OCI-LY7 (cell line): ENCODE data around the gene MEI4. TPM values are rescaled to one million over a fixed set of nuclear protein-coding genes. Genes with fewer than 3 reads are reported as not detected.

Experiments
- BruUV-seq: library from RNA; stranded (reverse); fragments of 400-500 nt; replicated peaks from 2 replicates; lab custom pipeline; 2021; lab: Mats Ljungman, UMichigan
- CTCF ChIA-PET: fragments of 300-600 bp; sonication (Branson Sonifier 250); formaldehyde crosslinking; loops from one replicate; lab custom pipeline; 2022; ENCODE audit warnings: antibody characterized with exemption; ENCODE audit not compliant: unreplicated experiment; lab: Charles Lee
- POLR2A ChIA-PET: fragments of 300-600 bp; sonication (Branson Sonifier 250); formaldehyde crosslinking; loops from one replicate; lab custom pipeline; 2022; ENCODE audit warnings: antibody characterized with exemption; lab: Charles Lee
- DNase-seq: peaks from one replicate; pipeline ENCODE4 v3.0.0-alpha.2; 2015; ENCODE audit warnings: low spot score
- H2AFZ ChIP-seq: fragments of 200-600 bp; sonication (generic), shearing (Covaris generic); 2 replicates; pipeline ENCODE4 v1.6.1; 2014; ENCODE audit warnings: mild to moderate bottlenecking, antibody characterized with exemption, low read length, moderate library complexity
- H3K27ac ChIP-seq: fragments of 200-600 bp; sonication (generic); 2 replicates; pipeline ENCODE4 v1.5.1; 2014; ENCODE audit warnings: mixed run types, low read depth, mild to moderate bottlenecking, moderate library complexity, low read length, inconsistent platforms; ENCODE audit not compliant: poor library complexity, severe bottlenecking
- H3K36me3 ChIP-seq: fragments of 200-600 bp; sonication (generic); 2 replicates; pipeline ENCODE4 v1.6.1; 2014; ENCODE audit warnings: mild to moderate bottlenecking, antibody characterized with exemption, low read length, moderate library complexity, mixed read lengths; ENCODE audit not compliant: insufficient read depth
- H3K4me1 ChIP-seq: fragments of 200-600 bp; sonication (generic); 2 replicates; pipeline ENCODE4 v1.5.1; 2014; ENCODE audit warnings: mild to moderate bottlenecking, low read length; ENCODE audit not compliant: insufficient read depth, poor library complexity, severe bottlenecking
- H3K4me2 ChIP-seq: fragments of 200-600 bp; sonication (generic); 2 replicates; pipeline ENCODE4 v1.6.1; 2014; ENCODE audit warnings: mild to moderate bottlenecking, low read length
- H3K4me3 ChIP-seq: fragments of 200-600 bp; sonication (generic); 2 replicates; pipeline ENCODE4 v1.5.1; 2014; ENCODE audit warnings: mild to moderate bottlenecking, low read depth, low read length; ENCODE audit not compliant: poor library complexity, severe bottlenecking
- H3K79me2 ChIP-seq: fragments of 200-600 bp; sonication (generic); 2 replicates; pipeline ENCODE4 v1.6.1; 2016; ENCODE audit warnings: low read depth, mild to moderate bottlenecking, low read length, moderate library complexity, mixed read lengths; ENCODE audit not compliant: insufficient read depth
- H3K9me2 ChIP-seq: fragments of 200-600 bp; sonication (generic); 2 replicates; pipeline ENCODE4 v1.6.1; 2016; ENCODE audit warnings: mild to moderate bottlenecking, low read length, mixed read lengths; ENCODE audit not compliant: insufficient read depth
- H3K9me3 ChIP-seq: fragments of 200-600 bp; sonication (generic); 2 replicates; pipeline ENCODE4 v1.6.1; 2014; ENCODE audit warnings: mild to moderate bottlenecking, mixed run types, low read length, mixed read lengths
- H4K20me1 ChIP-seq: fragments of 200-600 bp; sonication (generic); 2 replicates; pipeline ENCODE4 v1.6.1; 2014; ENCODE audit warnings: mild to moderate bottlenecking, antibody characterized with exemption, low read length, moderate library complexity, mixed read lengths; ENCODE audit not compliant: insufficient read depth
- CTCF ChIP-seq: fragments of 200-600 bp; sonication (generic); conservative IDR thresholded peaks from 2 replicates; pipeline ENCODE4 v1.5.1; 2014; ENCODE audit warnings: mild to moderate bottlenecking, antibody characterized with exemption, low read length, moderate library complexity, mixed read lengths
- EZH2phosphoT487 ChIP-seq: fragments of 200-600 bp; sonication (generic); IDR thresholded peaks from 2 replicates; pipeline ENCODE4 v1.6.1; 2018; ENCODE audit warnings: low read depth, borderline replicate concordance, mild to moderate bottlenecking, mixed run types, antibody characterized with exemption, low read length, moderate library complexity, mixed read lengths
- intact Hi-C: fragments of 100-400 bp; cut with micrococcal nuclease; formaldehyde crosslinking; loops from one replicate; pipeline ENCODE4 v1.10.0; 2022; ENCODE audit not compliant: unreplicated experiment
- total RNA-seq, 2 experiments: library from RNA; depleted of rRNA in 1 of 2; stranded (reverse); fragments of >200 nt in 1 of 2; shearing (Covaris generic) in 1 of 2; gene quantifications; 2 replicates each; pipeline ENCODE4 v1.2.3, GENCODE V29; 2014 to 2022

The MEI4 gene
- total RNA-seq, 2 experiments from 2014 or later: not detected

GRCh38 chr6:77856391-77856790, 203.6 kb downstream of the MEI4 start:
- no peak for DNase-seq
- Histone ChIP-seq H3K79me2 (no peaks in the 10 kb centered on the region), H3K9me3 (no peaks in the 10 kb centered on the region), H3K4me2 (no peak overlapping the region), H3K4me1 (no peaks in the 10 kb centered on the region), H3K4me3 (no peak overlapping the region), H3K9me2 (no peaks in the 10 kb centered on the region), H3K36me3 (no peaks in the 10 kb centered on the region), H2AFZ (no peak overlapping the region), H3K27ac (no peak overlapping the region), H4K20me1 (no peaks in the 10 kb centered on the region)
- intact Hi-C loops: no loop called here
- ChIA-PET POLR2A (no interaction called here), CTCF (no interaction called here)
- no peak for TF ChIP-seq EZH2phosphoT487
- TF ChIP-seq CTCF: no peak
- no TSS peak for BruUV-seq

- POLR2A ChIA-PET: no interaction called here
- H4K20me1 ChIP-seq: no peaks in the 10 kb centered on the region
- BruUV-seq: no TSS peak
- CTCF ChIA-PET: no interaction called here
- no peaks in the 10 kb centered on the region for H3K79me2 ChIP-seq
- no peak overlapping the region for H2AFZ ChIP-seq
- H3K4me3 ChIP-seq: no peak overlapping the region
- no peak overlapping the region for H3K27ac ChIP-seq
- no peak for TF ChIP-seq EZH2phosphoT487
- no peak for TF ChIP-seq CTCF
- DNase-seq: no peak
- H3K9me2 ChIP-seq: no peaks in the 10 kb centered on the region
- no peak overlapping the region for H3K4me2 ChIP-seq
- no peaks in the 10 kb centered on the region for H3K36me3 ChIP-seq
- intact Hi-C loops: no loop called here
- H3K9me3 ChIP-seq: no peaks in the 10 kb centered on the region
- H3K4me1 ChIP-seq: no peaks in the 10 kb centered on the region
These were observed 204.6 kb downstream of the MEI4 start for GRCh38 chr6:77857421-77857820.

DNA sequence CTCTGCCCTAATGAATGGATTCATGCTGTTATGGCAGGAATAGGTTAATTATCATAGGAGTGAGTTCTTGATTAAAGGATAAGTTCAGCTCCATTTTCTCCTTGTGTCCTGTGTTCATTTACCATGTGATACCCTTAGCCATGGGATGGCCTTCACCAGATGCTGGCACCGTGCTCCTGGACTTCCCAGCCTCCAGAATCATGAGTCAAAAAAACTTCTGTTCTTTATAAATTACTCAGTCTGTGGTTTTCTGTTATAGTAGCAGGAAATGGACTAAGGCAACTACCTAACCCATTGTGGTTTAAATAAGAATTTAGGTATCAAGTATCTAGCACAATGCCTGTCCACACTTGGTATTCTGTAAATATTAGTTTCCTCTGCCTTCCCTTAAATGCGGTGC, 223.5 kb downstream of the MEI4 start:
- Histone ChIP-seq H3K4me1 (no peaks in the 10 kb centered on the region), H3K36me3 (no peaks in the 10 kb centered on the region), H3K4me3 (no peak overlapping the region), H4K20me1 (no peaks in the 10 kb centered on the region), H3K79me2 (no peaks in the 10 kb centered on the region), H3K9me3 (no peaks in the 10 kb centered on the region), H2AFZ (no peak overlapping the region), H3K27ac (no peak overlapping the region), H3K9me2 (no peaks in the 10 kb centered on the region), H3K4me2 (no peak overlapping the region)
- TF ChIP-seq CTCF (no peak), EZH2phosphoT487 (no peak)
- DNase-seq: no peak
- CTCF ChIA-PET: no interaction called here
- BruUV-seq: no TSS peak
- POLR2A ChIA-PET: interaction anchor here (0.5 kb wide), 2 partner anchors 46 to 861 kb away, joined by 3 read pairs; no protein-coding TSS in a partner anchor
- intact Hi-C loops: no loop called here
